HEK293T (cell line): ENCODE results near the gene SRP68.

Experiments used
- ARNT ChIP-seq: fragments of 450-650 bp; IDR thresholded peaks from 2 replicates; pipeline ENCODE4 v1.6.1; 2017; ENCODE audit warnings: mild to moderate bottlenecking
- BHLHE40 ChIP-seq: fragments of 450-650 bp; IDR thresholded peaks from 2 replicates; pipeline ENCODE4 v1.6.1; 2016; ENCODE audit warnings: mild to moderate bottlenecking, moderate library complexity, borderline replicate concordance
- FOXA1 ChIP-seq: fragments of 450-650 bp; IDR thresholded peaks from 2 replicates; pipeline ENCODE4 v1.6.1; 2016; ENCODE audit warnings: mild to moderate bottlenecking
- HDGF ChIP-seq: fragments of 450-650 bp; IDR thresholded peaks from 2 replicates; pipeline ENCODE4 v1.6.1; 2017; ENCODE audit warnings: antibody characterized with exemption, borderline replicate concordance
- SP1 ChIP-seq: fragments of 450-650 bp; IDR thresholded peaks from 2 replicates; pipeline ENCODE4 v1.6.1; 2017
- ZNF384 ChIP-seq: fragments of 450-650 bp; IDR thresholded peaks from 2 replicates; pipeline ENCODE4 v1.6.1; 2016

- no peak for TF ChIP-seq FOXA1
- no peak for TF ChIP-seq HDGF
- no peak for TF ChIP-seq SP1
- TF ChIP-seq ARNT, result no peak
- TF ChIP-seq ZNF384, result no peak
- no peak for TF ChIP-seq BHLHE40
Measured at GRCh38 chr17:76022285-76022684, 50.0 kb downstream of the SRP68 start.
